ENCODE measurements around the gene PLCH1.

Gene PLCH1

GRCh38 chr3:155377071-155377470 lies 367.8 kb downstream of the PLCH1 start:
- ATAC-seq: no peak
- DNase-seq: no peak

GRCh38 chr3:155372281-155372680 lies 372.6 kb downstream of the PLCH1 start:
- no peak for DNase-seq

DNA sequence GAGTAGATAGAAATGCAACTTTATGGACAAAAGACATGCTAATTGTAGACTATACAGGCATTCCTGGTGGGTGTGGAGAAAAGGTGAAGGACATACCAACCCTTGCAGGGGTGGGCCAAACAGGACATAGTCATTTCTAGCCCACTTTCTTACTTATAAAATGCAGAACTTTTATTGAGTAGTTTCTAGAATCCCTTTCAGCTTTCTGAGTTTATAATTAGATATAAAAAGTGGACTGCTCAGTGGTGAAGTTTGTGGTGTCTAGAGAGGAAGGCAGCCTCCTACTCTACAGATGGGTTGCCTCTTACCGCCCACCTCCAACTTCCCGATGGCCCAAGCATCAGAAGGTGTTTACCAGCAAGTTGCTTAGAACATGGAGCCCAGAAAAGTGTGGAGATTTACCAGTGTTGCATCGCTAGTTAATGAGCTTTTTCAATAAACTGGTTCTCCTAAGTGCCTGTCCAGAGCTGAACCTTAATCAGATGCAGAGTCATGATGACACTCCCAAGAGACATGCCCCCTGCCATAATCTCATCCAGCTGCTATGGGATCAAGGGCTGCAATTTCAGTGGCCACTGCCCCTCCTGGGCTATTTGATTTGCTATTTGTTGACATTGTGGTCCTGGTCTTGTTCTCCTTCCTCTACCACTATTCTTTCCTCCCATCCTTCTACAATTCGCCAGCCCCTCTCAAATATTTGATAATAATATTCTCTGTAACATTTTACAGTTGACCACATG lies 373.9 kb downstream of the PLCH1 start:
- no peak for DNase-seq

More at GRCh38 chr3:155372281-155372680, 372.6 kb downstream of the PLCH1 start:
- no peak for ATAC-seq

DNA sequence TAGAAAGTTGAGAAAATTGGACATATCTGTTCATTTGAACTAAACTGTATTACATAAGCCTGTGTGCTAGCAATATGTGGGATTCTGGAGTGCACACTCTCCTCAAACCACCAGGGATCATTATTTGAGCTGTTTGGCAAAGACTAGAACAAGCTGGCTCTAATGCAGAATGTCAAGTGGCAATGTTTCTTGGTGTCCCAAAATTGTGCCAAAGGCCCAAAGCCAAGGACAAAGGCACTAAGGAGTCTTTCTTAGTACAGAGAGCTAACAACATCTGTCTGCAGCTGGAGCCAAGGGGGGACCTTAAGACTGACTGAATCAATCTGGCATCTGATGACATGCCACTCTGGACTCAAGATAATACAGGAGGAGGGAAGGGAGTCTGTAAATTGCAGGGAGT lies 374.7 kb downstream of the PLCH1 start:
- no peak for ATAC-seq
- DNase-seq: no peak

More for the DNA sequence above, 373.9 kb downstream of the PLCH1 start:
- no peak for ATAC-seq

- DNase-seq (no peak), ATAC-seq (no peak)
Measured at GRCh38 chr3:155369735-155370134, 375.1 kb downstream of the PLCH1 start.

DNA sequence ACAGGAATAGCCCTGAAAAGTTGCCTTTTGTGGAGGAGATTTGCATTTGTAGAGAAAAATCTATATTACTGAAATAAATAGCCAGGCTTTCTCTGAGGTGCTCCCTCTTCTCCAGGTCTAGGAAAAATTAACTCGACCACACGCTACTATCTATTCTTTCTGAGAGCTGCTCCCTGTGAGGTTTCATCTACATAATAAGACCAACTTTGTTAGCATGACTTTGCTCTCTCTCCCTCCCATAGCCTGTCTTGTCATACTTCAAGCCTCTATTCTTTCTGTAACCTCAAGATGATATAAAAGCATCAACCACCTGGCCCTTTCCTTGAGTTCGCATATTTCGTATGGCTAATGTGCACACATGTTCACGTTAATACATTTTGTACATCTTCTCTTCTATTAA lies 375.6 kb downstream of the PLCH1 start:
- ATAC-seq (no peak), DNase-seq (no peak)

GRCh38 chr3:155368786-155369185 lies 376.1 kb downstream of the PLCH1 start:
- ATAC-seq (no peak), DNase-seq (no peak)

DNA sequence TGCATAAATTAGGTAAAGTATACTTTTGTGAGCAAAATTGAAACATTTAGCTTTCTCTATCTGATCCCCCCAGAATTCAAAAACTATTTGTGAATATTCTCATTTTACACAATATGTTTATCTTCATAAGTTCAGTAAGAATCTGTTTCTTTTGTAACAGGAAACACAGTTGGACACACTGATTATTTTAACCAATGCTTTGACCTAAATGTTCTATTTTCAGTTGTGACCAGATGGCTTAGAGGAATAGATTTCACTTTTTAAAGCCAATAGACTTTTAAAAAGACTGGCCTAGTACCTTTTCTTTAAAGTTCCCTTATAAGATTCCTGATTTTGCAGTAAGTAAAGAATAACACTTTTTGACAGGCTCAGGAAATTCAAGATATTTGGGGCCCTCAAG lies 377.4 kb downstream of the PLCH1 start:
- no peak for ATAC-seq
- no peak for DNase-seq

- no peak for ATAC-seq
- DNase-seq: no peak
Measured at GRCh38 chr3:155365178-155365783, 379.6 kb downstream of the PLCH1 start.

GRCh38 chr3:155364492-155364891 lies 380.4 kb downstream of the PLCH1 start:
- DNase-seq: no peak
- no peak for ATAC-seq

DNA sequence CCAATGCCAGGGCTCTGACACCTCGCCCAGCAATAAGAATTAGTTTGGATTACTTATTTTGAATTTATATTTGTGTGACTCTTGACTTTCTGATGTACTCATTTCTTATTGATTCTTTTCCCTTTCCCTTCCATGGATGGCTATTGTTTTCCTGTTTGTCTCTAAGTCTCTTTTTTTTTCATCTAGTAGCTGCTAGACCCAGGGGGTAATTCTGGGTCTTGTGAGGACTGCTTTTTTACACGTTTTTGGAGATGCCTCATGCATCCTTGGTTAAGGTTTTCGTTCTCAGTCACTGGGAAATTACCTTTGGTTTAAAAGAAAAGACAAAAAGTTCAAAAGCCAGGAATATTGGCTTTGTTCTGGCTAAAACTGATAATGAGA lies 381.2 kb downstream of the PLCH1 start:
- DNase-seq (no peak), ATAC-seq (no peak)

GRCh38 chr3:155362808-155363689 lies 381.8 kb downstream of the PLCH1 start:
- ATAC-seq (no peak), DNase-seq (no peak)

- ATAC-seq (no peak), DNase-seq (no peak)
Measured at GRCh38 chr3:155360281-155360680, 384.6 kb downstream of the PLCH1 start.

DNA sequence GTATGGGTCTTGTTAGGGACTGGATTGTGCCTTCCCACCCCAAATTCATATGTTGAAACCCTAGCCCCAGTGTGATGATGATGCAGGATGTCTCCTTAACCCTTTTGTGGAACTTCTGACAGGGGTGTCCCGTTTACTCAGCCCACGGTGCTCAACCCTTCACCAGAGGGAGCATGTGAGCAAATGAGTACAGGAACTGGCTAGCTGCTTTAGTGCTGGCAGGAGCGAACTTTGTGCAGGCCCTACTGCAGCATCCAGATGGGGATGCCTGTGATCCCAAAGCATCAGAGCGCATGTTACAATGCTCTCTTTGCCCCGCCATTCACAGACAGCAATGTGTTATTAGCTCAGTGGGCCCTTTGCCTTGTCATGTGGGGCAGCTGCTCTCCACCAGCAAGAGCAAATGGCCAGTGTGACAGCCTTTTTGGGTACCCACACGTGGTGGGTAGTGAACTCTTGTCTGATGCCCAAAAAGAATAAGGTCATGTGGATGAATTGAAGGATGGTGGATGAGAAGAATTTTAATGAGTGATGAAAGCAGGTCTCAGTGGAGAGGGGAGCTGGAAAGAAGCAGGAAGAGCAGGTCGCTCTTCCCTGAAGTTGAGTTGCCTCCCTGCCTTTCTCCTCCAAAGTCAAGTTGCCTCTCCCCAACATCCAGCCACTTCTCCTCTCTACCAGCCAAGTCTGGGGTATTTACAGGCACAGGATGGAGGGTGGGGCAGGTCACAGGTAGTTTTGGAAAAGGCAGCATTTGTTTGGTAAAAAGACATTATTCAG lies 388.1 kb downstream of the PLCH1 start:
- DNase-seq (no peak), ATAC-seq (peak; percentile 14)

- ATAC-seq (no peak), DNase-seq (no peak)
Measured at GRCh38 chr3:155354658-155355057, 390.2 kb downstream of the PLCH1 start.

DNA sequence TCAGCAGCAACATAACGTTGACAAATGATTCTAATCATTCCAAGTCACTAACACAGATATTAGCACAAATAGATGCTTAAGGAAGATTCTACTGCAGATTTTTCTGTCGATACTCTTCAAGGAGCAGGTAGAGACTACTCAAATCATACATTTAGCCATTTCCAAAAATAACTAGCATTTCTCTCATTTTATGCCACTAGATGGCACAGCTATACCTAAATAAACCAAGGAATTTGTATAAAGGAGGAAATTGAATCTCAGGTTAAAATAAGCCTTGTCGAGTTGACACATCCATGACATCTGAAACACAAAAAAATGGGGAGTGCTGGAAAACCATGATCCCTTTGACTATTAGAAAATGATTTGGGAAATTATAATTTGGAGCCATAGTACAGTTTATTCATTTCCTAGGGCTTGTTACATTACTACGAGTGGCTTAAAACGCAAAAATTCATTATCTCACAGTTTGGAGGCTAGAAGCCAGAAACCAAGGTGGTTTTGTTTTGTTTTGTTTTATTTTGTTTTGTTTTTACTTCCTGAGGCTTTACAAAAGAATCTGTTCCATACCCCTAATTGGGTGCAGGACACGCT lies 391.9 kb downstream of the PLCH1 start:
- no peak for ATAC-seq
- DNase-seq: no peak

DNA sequence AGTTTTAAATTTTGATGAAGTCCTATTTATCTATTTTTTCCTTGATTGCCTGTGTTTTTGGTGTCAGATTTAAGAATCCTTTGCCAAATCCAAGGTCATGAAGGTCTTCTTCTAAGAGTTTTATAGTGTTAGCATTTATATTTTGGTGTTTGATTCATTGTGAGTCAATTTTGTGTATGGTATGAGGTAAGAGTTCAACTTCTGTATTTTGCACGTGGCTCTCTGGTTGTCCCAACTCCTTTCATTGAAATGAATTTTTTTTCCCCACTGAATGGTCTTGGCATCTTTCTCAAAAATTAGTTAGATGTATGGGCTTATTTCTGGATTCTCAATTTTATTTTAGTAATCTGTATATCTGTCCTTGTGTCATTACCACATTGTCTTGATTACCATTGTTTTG lies 394.3 kb downstream of the PLCH1 start:
- no peak for DNase-seq

DNA sequence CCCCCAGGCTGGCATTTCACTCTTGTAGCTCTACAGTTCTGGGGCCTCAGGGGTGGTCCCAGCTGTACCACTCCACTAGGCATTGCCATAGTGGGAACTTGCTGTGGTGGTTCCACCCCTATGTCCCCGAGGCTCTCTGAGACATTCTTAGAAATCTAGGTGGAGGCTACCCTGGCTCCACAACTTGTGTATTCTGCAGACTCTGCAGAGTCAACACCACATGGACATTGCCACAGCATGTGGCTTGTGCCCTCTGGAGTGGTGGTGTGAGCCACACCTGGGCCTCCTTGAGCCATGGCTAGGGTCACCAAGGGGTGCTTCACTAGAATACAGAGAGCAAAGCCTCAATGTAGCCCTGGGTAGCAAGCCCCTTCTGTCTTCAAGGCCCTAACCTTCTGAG lies 397.0 kb downstream of the PLCH1 start:
- DNase-seq (no peak), ATAC-seq (peak; percentile 36)

More for the DNA sequence above, 394.3 kb downstream of the PLCH1 start:
- no peak for ATAC-seq

DNA sequence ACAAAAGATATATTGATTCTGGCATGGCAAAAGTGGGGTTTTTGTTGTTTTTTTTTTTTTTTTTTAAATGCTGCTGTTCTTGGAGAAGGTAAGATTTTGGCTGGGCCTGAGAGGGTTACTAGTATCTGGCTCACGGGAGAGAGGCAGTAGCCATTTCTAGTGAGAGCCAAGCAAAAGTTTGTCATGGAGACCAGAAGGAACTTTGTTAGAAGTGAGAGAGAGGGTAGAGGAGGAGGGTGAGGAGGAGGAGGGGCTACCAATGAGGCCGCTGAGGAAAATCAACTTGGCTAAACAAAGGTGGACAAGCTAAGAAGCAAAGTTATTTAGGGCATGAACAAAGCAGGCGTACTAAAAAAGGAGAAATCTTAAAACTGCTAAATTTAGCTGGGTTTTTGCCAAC lies 402.5 kb downstream of the PLCH1 start:
- DNase-seq (no peak), ATAC-seq (no peak)

DNA sequence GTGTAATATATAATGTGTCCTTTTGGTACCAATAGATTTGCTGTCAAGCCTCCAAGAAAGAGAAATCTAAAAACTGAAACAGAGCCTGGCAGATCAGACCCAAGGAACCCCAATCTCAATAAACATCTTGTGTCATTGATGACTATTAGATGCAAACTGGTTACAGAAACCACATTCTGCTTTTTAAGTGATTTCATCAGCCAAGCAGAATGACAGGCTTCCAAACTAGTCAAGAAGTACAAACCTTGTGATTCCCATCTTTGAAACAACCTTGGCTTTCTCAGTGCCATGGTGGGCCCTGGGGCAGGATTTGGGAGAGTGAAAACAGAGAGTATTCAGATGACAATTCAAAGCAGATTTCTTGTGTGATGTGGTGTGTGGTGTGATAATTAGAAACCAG lies 405.8 kb downstream of the PLCH1 start:
- DNase-seq (no peak), ATAC-seq (no peak)

DNA sequence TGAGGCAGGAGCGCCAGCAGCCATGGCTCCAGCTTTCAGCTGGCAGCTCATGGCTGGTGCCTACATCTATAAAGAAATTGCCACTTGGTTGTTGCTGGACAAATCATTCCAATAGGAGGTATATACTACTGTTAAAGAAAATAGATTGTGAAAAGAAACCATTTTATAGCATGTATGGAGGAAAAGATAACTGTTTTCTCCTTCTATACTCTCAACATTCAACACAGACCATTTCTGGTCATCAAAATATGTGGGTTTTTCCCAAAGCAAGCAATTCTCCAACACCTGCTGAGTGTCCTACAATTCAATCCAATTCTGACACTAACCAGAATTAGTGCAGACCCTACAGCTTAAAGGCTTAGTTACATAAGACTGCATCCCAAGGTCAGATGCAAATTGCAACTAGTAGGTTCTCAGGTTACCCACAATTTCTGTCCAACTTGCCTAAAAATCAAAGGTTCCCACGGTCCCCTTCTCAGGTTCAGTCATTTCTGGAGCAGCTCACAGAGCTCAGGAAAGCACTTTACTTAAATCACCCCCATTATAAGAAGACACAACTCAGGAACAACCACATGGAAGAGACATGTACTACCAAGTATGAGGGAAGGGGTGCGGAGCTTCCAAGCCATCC lies 409.0 kb downstream of the PLCH1 start:
- DNase-seq (no peak), ATAC-seq (no peak)
